ENCODE measurements around the gene TGFBR3.

TGFBR3 gene

GRCh38 chr1:91700332-91700731 is 185.6 kb downstream of the TGFBR3 start:
- DNase-seq = no peak
- TF ChIP-seq GATA1 (IDR thresholded peaks at IDR 0.05; ENCODE audit: low read depth, low read length) = no peak
- no peak for TF ChIP-seq POLR2A (IDR thresholded peaks at IDR 0.05; ENCODE audit: low read length)

DNA sequence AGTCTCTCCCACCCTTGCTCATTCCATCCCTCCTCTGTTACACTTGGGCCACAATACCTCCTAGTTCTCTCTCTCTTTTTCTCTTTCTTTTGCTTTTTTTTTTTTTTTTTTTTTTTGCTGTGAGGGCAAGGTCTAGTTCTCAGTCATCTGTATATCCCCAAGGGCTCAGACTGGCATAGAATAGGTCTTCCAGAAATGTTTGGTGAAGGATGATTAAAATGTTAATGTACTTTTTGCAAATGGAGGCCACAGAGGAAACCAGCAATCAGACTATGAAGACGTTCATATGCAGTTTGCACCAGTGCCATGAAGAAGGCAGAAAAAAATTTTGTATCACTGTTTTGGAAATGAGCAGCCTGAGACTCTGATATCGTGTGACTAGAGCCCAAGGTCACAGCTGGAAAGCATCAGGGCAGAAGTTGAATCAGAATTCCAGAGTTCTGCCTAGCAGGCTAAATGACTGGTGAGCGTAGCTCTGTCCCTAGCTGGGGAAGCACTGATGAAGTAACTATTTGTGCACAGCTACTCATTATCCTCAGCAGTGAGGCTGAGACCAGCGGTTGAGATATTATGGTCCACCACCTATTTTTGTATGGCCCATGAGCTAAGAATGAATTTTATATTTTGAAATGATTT is 186.5 kb downstream of the TGFBR3 start:
- no peak for TF ChIP-seq POLR2A (IDR thresholded peaks at IDR 0.05; ENCODE audit: low read length)
- no peak for TF ChIP-seq GATA1 (IDR thresholded peaks at IDR 0.05; ENCODE audit: low read depth, low read length)
- no peak for DNase-seq

DNA sequence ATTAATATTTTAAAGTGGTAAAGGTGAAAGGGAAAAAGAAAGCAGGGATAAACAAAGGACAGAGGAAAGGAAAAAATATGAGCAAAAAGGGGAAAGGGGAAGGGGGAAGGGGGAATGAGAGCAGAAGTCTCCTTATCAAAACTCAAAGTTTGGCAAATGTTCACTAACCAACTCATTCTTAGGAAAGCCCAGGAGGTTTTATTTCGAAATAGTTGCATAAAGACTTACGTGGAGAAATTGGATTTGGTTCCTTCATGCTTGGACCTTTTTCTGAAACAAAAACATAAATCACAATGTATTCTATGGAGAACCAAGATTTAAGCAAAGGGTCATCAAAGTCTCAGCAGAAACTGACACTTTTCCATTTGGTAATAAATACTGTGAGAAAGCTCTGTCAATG is 188.1 kb downstream of the TGFBR3 start:
- TF ChIP-seq POLR2A (IDR thresholded peaks at IDR 0.05; ENCODE audit: low read length) = no peak
- no peak for TF ChIP-seq GATA1 (IDR thresholded peaks at IDR 0.05; ENCODE audit: low read depth, low read length)
- DNase-seq = no peak

DNA sequence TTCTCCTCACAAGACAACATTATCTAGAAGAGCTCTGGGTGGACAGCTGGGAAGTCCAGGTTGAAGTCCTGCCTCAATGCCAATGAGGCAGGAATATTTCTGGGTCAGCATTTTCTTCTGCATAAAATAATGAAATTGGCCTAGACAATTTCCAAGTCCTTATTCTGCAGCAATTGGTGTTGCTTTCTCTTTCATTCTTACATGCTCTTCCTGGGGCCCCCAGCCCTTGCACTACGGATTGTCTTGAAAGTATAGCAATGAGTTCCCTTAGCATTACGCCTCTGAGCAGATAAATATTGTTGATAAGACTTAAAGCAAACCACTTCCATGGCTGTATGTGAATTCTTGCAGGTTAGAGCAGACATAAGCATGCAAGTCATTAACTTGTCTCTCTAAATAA is 188.5 kb downstream of the TGFBR3 start:
- TF ChIP-seq GATA1 (IDR thresholded peaks at IDR 0.05; ENCODE audit: low read depth, low read length) (no peak), POLR2A (IDR thresholded peaks at IDR 0.05; ENCODE audit: low read length) (no peak)
- DNase-seq = no peak

- no peak for DNase-seq
Observed at GRCh38 chr1:91696321-91696720, 189.6 kb downstream of the TGFBR3 start.

DNA sequence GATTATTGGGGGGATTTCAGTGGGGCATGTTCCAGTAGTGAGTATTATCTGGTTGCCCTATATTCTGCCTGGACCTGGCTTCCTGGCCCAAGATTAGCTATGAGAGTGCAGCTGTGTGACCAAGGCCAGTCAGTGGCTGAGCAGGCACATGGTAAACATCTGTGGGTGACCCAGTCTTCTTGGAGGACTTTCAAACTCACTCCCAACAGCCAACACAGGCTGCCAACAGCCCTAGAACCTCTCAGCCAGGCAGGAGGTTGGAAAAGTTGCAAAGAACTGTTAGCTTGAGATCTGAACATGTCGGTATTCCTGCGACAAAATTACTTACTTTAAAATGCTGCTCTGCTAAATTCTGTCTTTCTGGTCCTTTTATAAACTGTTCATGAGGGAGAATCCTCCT is 192.4 kb downstream of the TGFBR3 start:
- no peak for TF ChIP-seq GATA1 (IDR thresholded peaks at IDR 0.05; ENCODE audit: low read depth, low read length)
- TF ChIP-seq POLR2A (IDR thresholded peaks at IDR 0.05; ENCODE audit: low read length) = no peak
- no peak for DNase-seq

More at GRCh38 chr1:91696321-91696720, 189.6 kb downstream of the TGFBR3 start:
- no peak for TF ChIP-seq GATA1 (IDR thresholded peaks at IDR 0.05; ENCODE audit: low read depth, low read length)
- no peak for TF ChIP-seq POLR2A (IDR thresholded peaks at IDR 0.05; ENCODE audit: low read length)

GRCh38 chr1:91691525-91691924 is 194.4 kb downstream of the TGFBR3 start:
- no peak for DNase-seq
- TF ChIP-seq POLR2A (IDR thresholded peaks at IDR 0.05; ENCODE audit: low read length) (no peak), GATA1 (IDR thresholded peaks at IDR 0.05; ENCODE audit: low read depth, low read length) (no peak)

GRCh38 chr1:91689641-91690481 is 196.1 kb downstream of the TGFBR3 start:
- no peak for TF ChIP-seq GATA1 (IDR thresholded peaks at IDR 0.05; ENCODE audit: low read depth, low read length)
- TF ChIP-seq POLR2A (IDR thresholded peaks at IDR 0.05; ENCODE audit: low read length) = no peak
- no peak for DNase-seq

GRCh38 chr1:91687452-91687851 is 198.5 kb downstream of the TGFBR3 start:
- no peak for TF ChIP-seq POLR2A (IDR thresholded peaks at IDR 0.05; ENCODE audit: low read length)
- no peak for TF ChIP-seq GATA1 (IDR thresholded peaks at IDR 0.05; ENCODE audit: low read depth, low read length)
- no peak for DNase-seq

DNA sequence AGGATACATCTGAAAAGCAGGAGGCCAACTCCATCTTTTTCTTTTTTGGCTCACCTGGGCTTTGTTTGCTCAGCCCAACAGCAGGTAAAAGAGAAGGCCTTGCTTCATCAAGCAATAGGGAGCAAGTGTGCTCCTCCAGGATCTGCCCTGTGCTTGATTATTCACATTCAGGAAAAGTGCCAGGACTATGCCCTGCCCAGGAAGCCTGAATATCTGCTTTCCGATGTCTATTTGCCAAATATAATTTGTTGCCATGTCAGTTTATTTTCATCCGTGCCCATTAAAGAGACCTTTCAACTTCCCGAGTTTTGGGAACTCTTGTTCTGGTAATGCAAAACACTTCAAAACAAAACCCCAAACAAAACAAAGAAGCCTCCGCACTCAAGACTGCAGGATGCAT is 200.0 kb downstream of the TGFBR3 start:
- DNase-seq = no peak
- TF ChIP-seq GATA1 (IDR thresholded peaks at IDR 0.05; ENCODE audit: low read depth, low read length) (no peak), POLR2A (IDR thresholded peaks at IDR 0.05; ENCODE audit: low read length) (no peak)

- TF ChIP-seq GATA1 (IDR thresholded peaks at IDR 0.05; ENCODE audit: low read depth, low read length) (no peak), POLR2A (IDR thresholded peaks at IDR 0.05; ENCODE audit: low read length) (no peak)
- DNase-seq = no peak
Observed at GRCh38 chr1:91684481-91685196, 201.3 kb downstream of the TGFBR3 start.

- TF ChIP-seq POLR2A (IDR thresholded peaks at IDR 0.05; ENCODE audit: low read length) = no peak
- no peak for TF ChIP-seq GATA1 (IDR thresholded peaks at IDR 0.05; ENCODE audit: low read depth, low read length)
- DNase-seq = no peak
Observed at GRCh38 chr1:91683598-91683951, 202.4 kb downstream of the TGFBR3 start.

GRCh38 chr1:91682882-91683597 is 202.9 kb downstream of the TGFBR3 start:
- TF ChIP-seq GATA1 (IDR thresholded peaks at IDR 0.05; ENCODE audit: low read depth, low read length) (no peak), POLR2A (IDR thresholded peaks at IDR 0.05; ENCODE audit: low read length) (no peak)
- no peak for DNase-seq

Data from erythroblast (primary cell).